Right hindlimb (tissue), 1 donor: ENCODE data around the gene CDH13.

Source experiments
- DNase-seq: peaks from one replicate; pipeline ENCODE4 v3.0.0-alpha.2; 2018

Gene CDH13

DNA sequence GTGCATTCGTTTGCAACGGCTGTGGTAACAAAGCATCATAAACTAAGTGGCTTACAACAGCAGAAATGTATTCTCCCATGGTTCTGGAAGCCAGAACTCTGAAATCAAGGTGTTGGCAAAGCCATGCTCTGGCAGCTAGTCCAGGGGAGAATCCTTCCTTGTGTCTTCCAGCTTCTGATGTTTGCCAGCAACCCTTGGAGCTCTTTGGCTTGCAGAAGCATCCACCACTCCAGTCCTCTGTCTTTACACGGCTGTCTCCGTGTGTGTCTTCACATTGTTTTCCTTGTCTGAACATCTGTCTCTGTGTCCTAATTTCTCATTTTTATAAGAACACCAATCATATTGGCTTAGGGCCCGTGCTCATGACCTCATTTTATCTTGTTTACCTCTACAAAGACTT is 915.7 kb downstream of the CDH13 start:
- DNase-seq = no peak

DNA sequence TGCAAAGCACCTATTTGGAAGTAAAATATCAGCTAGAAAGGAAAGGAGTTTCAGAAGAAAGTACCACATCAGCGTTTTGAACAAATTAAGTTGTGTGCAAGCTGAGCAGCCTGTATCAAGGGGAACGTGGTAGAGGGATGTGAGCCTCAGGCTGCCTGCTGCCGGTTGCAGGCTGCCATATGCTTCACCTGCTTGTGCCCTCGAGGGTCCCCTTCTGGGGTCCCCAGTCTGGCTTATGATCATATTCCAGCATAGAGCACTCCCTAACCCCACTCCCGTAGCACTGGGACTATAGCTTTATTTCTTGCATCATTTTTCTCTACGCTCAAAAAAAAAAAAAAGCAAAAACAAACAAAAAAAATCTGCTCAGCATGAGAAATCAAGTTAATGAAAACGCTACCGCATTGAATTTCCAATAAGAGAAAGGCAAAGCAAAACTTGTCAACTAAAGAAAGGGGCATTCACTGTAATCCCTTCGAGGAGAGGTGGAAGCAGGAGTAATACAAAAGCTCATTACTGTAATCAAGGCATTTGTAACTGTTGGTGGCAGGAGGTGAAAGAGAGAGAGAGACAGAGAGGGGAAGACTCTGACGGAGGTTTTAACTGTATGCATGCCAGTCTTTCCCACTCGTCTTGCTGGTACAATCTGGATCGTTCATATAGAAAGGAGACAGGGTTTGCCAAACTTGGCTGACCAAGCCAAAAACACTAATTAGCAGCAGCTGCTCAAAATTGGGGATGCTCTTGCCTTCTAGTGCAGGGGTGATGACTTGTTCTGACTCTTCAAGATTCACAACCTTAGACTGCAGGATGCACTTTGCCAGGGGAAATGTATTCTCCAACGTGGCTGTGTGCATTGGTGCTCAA is 922.8 kb downstream of the CDH13 start:
- DNase-seq = no peak

DNA sequence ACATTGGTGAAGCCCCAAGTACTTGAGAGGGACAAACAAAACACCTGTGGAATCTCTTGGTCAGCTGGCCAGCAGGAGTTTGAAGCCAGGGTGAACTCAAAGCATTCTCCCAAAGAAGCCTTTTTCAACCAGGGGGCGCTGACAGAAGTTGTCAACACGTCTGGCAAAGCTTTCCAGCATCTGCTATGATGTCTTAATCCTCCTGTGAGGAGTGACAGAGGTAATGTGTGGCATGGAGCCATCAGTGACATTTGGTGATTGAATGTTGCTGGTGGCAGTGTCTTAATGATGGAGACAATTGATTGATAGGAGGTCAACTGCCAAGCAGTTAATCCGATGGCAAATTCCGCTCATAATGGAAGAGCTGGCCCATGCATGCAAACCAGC is 923.4 kb downstream of the CDH13 start:
- no peak for DNase-seq

DNA sequence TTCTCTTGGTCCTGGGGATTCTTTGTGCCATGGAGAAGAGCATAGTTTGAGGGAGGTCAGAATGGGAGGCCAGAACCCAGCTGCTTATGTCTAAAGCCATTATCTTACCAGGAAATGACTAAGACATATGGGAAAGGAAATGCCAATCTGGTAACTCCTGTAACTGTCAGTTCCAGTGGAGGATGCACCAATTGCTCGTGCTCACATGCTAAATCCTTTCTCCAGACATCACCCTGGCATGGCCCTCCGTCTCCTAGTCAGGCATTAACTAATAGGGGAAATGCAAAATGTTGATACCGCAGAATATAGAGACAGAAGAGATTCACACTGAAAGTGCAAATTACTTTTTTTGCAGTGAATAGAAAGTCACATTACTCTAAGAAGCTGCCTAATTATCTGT is 925.5 kb downstream of the CDH13 start:
- DNase-seq = no peak

DNA sequence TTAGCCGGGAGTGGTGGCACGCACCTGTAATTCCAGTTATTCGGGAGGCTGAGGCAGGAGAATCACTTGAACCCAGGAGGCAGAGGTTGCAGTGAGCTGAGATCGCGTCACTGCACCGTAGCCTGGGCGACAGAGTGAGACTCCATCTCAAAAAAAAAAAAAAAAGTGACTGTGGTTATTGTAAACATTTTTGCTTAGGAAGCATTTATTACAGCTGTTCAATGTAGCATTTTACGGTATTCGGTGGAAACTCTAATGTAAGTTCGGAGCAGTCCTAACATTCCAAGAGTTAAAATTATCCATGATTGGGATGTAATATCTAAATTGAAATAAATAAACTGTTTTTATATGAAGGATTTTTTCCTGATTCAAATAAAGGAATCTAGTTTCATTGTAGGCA is 926.2 kb downstream of the CDH13 start:
- DNase-seq = no peak

DNA sequence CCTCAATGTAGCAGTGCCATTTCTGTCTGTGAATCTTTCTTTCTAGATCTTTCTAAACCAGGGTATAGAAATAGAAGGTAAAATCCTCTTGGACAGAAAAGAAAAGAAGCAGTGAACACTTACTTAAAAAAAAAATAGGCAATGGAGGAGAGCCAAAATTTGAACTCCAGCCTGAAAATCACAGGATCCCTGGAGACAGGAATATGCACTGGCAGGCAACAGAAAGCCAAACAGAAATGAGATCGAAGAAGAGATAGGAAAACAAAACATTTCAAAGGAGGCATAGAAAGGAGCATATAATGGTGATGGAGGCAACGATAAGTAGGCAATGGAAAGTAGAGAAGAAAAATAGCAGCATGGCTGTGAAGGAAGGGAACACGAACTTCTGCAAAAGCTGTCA is 927.3 kb downstream of the CDH13 start:
- no peak for DNase-seq

DNA sequence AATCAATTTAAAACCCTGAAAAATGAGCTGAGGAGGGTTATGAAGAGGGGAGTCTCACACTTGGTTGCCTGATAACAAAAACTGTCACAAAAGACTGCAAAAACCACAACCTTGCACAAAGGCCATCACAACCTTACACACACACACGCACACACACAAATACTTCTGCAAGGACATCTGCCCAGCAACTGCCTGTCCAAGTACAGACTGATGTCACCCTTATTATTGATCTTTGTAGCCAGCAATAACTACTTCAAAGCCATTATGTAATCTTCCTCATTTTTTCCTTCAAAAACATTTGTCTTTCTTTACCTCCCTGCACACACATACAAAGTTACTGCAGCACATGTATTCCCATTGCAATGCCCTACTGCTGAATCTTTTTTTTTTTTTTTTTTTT is 927.8 kb downstream of the CDH13 start:
- DNase-seq = no peak

DNA sequence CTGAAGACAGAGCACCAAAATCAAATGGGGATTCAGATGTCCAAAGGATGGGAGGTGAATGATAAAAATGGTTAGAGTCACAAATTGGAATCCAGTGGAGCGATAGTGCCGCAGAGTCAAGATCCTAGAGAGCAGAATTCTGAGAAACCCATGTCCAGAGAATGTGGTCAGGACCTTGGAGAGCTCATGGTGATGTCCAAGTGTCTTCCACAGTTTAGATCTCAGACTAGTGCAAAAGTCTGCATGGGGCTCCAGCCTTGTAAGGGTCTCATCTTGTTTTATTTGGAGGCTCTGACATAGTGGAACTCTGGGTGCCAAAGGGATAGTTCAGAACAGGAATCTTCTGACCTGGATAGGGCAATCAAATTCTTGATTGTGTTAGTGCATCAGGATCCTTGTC is 935.1 kb downstream of the CDH13 start:
- DNase-seq = peak; percentile 22

DNA sequence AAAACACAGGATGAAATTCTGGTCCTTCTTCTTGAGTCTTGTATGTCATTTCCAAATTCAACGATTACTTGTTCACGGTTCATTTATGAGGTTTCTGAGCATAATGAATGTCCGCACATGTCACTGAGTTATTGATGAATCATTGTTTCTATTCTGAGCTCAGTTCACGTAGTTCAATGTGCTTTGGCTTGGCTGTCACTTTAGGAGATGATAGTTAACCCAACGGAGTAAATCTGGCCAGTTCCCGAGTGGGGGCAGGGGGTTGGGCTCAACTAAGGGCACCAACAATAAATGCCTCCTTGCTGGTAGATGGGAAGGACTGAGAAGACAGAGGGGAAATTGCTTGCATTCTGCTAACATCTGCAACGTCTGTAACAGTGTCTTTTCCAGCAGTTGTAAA is 941.6 kb downstream of the CDH13 start:
- DNase-seq = no peak

DNA sequence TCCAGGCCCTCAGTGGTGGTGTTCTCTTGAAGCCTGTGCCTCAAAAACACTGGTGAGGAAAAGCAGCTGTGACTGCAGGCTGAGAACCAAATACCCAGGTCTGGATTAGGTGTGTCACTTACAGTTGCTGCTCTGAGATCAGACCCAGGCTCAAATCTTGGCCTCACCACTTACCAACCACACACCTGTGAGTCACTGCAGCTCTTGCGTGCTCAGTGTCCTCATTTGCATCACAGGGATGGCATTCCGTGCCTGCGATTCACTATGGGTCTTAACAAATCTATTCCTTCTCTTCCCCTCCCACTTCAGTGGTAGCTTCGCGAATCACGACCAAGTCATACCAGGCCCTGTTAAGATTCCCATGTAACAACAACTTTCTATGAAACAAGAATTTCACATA is 947.6 kb downstream of the CDH13 start:
- DNase-seq = no peak

DNA sequence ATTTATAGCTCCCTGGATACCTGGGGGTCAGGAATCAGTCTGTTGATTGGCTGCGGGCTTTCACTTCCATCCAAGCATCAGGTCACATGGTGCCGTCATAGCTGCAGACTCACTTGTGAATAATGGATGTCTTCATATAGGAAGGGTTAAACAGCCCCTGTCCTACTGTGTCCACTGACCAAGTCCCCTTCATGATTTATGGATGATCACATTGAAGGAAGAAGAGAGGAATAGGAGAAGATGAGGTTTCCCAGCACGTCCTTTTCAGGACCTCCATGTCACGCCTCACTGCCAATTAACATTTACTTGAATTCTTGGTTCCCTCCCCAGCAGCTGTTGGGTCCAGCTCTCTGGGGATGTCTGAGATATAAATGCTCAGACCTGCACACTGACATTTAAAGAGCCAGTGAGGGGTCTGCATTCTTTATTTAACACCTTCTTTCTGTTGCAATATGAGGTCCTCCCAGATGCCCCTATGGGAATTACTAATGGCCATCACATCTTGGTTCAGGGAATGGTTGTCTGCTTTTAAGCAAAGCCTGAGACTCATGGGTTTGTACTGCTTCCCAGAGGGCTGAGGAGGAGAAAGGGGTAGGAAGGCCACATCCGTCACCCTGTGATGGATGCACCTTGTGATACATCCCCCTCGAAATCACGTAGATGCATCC is 950.4 kb downstream of the CDH13 start:
- no peak for DNase-seq

DNA sequence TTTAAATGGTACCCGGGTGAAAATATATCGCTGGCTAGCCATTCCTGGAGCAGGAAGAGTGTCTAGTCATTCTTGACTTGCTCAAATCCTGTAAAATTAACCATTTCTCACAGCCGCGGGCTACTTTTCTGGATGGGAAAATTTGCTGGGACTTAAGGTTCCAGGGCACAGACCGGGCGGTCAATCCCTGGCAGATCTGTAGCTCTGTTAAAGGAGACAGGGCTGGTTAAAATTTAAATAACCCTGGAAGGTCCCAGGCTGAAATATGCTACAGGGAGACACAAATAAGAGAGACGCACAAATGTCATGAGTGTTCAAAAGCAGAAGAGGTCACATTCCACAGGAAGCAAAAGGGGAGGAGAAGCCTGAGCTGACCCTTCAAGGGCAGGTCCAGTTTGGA is 951.4 kb downstream of the CDH13 start:
- DNase-seq = no peak

DNA sequence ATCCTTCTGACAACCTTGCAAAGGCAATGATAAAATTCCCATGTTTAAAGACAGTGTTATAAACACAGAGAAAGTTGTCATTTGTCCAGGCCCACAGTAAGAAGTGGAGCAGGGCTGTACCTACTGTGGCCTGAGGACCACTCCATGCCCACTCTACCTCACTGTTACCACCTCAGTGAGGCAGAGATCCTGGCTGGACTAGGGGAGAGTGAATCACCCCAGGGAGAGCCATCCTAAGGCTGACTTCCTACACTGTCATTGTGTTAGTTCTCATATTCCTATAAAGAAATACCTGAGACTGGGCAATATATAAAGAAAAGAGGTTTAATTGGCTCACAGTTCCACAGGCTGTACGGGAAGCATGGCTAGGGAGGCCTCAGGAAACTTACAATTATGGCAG is 952.3 kb downstream of the CDH13 start:
- no peak for DNase-seq

DNA sequence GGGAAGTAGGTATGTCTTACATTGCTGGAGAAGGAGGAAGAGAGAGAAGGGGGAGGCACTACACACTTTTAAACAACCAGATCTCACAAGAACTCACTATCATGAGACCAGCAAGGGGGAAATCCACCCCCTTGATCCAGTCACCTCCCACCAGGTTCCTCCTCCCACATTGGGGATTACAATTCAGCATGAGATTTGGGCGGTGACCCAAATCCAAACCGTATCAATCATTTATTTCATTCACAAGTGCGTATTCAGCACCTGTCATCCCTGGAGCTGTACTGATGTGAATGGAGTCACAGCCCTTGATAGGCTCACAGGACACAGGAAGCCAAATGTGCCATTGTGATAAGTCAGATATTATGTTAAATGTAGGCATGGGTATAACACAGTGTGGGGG is 952.7 kb downstream of the CDH13 start:
- no peak for DNase-seq

DNA sequence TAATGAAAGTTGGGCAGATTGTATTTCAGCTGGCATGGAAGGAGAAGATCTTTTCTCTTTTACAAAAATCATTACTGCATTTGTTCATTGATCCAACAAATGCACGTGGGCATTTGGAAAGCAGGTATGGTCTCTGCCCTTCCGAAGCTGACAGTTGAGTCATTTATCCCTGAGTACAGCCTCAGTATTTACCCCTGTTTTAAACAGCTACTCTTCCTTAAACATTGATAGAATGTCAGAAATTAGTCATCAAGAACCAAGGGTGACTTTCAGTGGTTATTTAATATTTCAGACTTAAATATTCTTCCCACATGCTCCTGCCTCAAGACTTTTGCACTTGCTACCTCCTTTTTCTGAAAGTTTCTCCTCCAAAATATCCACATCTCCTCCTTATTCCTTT is 954.3 kb downstream of the CDH13 start:
- no peak for DNase-seq

DNA sequence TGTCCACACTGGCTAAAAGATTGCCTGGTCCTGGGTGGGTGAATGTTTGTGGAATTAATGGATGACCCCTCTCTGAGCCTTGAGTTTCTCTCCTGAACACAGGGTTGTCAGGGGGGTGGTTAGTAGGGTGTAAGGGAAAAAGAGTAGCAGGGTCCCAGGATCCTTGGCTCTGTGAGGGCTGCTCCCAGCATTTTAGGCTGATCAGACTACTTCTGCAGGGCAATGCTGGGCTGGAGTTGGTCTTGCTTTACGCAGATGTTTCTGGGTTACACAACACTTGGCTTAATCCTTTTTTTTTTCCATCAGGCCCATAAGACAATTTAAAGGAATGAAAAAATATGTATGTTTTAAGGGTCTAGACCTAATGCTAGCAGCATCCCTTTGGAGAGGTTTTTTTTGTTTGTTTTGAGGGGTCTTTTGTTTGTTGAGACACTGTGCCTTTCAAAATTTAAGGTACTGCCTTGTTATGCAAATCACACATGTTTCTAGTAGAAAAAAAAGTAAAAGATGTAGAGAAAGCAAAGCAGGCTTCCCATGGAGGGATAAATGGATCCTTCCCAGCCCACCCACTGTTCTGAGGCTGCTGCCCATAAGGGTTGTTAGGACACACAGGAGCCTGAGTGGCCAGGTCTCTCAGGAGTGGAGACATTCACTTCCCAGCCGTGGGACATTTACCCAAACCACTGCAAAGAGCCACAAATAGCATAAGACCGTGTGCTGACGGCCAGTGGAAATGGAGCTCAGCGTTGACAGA is 955.4 kb downstream of the CDH13 start:
- DNase-seq = no peak

DNA sequence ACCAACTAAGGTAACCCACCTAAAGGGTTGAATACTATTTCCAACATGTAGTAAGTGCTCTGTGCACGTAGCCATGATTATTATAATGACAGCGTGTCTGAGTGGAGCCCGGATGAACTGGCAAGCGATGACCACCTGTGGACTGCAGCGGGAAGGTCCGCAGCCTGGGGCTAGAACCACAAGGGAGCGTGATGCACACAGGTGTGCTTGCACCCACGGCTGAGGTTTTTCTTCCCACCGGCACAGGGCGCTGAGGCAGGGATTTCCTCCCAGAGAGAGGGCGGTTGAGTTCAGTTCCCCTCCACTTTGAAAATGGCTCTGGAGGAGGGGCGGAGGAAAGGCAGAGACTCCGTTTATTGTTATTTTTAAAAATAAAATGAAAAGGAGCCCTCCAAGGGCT is 959.3 kb downstream of the CDH13 start:
- no peak for DNase-seq

DNA sequence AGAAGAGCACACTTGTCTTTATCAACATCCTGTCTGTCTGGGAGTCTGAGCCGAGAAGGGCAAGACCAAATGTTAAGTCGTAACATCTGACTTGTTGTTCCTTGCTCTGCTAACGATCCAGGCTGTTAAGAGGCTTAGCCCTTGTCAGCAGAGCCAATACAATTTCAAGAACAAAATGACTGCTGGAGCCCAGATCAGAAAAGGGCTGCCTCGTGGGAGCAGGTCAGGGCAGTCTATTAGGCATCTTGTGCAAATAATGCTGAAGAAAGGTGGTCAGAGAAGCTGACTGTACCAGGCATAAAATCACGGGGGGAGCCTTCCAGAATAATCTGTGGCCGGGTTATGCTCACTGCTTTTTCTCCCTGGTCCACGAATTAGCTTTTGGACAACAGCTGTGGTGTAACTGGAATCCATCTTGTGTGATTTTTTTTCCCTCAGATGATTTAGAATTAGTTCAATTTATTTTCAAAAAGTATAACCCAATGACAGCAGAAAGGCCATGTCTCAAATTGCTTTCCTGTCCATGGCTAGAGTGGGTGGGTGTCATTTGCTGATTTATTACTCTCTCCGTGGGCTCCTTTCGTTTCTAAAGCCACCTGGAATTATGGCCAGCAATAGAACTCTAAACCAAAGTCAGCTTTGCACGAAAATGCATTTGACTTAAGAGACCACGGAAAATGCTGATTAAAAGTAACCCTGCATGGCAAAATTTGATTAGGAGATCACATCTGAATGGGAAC is 959.9 kb downstream of the CDH13 start:
- no peak for DNase-seq

DNA sequence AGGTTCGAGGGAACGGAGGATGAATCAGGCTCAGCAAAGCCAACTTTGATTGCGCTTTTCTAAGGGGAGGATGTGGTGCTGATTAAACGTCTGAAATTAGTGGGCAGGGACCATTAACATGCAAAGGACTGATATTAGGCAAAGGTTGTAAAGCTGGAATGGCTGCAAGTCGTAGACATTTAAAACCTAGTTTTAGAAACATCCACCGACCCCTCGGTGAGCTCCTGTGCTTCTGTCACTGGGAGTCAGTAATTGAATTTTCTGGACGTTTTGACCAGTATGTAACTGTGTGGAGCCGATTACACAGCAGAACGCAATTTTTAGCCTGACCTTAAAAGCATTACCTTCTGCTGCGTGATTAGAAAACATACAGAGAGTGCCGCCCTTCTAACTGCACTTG is 960.4 kb downstream of the CDH13 start:
- DNase-seq = no peak

DNA sequence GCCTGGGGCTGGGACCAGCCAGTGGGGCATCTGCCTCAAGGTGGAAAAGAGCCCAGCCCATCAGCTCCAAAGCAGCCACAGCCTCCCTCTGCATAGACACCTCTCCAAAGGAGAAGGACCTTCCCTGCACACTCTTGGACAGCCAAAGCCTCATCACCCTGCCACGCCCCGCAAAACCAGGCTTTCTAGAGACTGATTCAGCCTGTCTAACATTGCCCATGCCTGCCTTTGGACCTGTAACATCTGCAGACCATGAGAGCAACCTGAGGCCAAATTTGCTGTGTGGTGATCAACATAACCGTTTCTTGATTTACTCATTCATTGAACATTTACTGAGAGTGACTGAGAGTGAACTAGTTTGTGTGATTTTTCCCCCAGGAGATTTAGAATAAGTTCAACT is 961.3 kb downstream of the CDH13 start:
- DNase-seq = no peak

DNA sequence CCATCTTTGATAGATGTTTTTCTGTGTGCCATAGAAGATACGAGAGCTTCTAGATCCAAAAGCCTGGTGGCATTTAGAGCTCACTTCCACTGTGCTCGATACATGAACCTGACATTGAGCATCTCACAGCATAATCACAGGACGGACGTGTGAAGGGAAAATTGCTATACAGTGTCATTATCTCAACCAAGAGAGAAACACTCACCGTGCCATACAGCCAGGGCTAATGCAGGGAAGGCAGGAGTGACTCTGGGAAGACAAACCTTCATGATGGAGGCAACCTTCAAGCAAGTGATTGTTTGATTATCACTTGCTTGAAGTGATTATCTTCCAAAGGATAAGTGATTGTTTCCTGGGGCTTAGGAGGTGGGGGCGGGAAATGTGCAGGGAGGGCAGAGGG is 962.8 kb downstream of the CDH13 start:
- no peak for DNase-seq

DNA sequence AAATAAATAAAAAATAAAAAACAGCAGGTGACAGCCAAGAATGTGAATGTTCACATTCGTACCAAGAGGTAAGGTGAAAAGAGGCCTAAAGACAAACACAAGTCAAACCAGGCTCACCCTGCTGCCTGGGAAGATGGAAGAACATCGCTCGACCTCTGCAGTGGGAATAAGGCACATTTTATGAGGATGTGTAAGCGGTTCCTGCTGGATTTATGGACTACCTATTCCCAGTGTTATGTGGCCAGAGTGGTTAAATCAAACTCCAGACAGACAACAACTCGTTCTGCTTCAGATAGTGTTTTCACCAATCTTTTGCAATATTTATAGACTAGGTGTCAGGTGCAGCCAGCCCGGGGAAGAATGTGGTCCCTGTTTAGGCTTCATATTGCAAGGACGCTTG is 966.0 kb downstream of the CDH13 start:
- DNase-seq = no peak

DNA sequence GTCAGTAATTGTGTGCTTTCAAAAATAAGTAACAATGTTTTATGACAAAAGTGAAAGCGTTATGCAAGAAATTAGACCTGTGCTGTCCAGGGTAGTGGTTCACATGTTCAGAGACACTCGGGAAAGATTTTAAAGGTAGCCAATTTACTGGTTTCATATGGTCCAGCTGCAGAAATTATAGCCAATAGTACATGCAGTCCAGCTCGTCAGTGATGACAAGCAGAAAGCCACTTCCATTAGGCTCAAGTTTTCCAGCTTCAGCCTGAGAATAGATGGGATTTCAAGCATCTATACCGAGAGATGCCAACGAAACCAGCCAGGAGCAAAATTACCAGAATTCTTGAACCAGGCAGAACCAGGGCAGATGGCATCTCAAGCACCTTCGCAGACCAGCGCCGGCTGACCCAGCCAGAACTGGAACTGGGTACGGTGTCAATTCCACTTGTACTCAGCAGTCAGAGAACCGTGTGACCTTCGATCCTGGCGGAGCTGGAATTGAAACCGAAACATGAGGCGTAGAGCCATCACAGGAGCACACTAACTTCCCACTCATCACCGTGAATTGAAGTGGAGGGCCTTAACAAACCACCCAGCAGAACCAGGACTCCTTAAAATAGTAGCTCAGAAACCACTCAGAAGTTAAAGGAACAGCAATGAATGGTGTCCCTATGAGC is 973.2 kb downstream of the CDH13 start:
- no peak for DNase-seq
